ENCODE data around the gene TBC1D20. TPM values are rescaled to one million over a fixed set of nuclear protein-coding genes. Genes with fewer than 3 reads are reported as not detected.

TBC1D20 gene
- total RNA-seq, 1 experiment from 2014 or later, result 35.8 TPM

DNA sequence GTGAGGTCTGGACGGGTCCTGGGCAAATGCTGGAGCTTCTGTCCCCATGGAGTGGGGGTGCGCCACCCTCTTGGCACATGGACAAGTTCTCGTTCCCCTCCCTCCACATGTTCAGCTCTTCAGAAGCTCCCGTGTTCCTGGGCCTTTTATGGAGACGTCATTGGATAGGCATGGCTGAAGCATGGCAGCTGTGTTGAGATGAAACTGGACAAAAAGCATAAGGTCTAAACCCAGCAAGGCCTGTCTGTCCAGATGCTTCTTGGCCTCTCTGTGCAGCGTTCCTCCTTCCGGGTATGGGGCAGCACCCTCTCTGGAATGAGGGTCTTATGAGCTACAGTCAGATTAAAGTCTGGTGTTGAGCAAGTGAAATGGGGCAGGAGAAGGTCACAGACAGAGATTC is 26.8 kb downstream of the TBC1D20 start:
- no peaks in the 10 kb centered on the region for H3K27me3 ChIP-seq (replicated peaks; ENCODE audit: control insufficient read depth, insufficient read depth, low read length)
- CTCF ChIA-PET, result no interaction called here
- H3K9me3 Mint-ChIP-seq (ENCODE audit: unreplicated experiment), result no peaks in the 10 kb centered on the region
- H3K27me3 Mint-ChIP-seq (ENCODE audit: insufficient read depth, unreplicated experiment), result no peaks in the 10 kb centered on the region
- POLR2A ChIA-PET, result interaction anchor here (0.6 kb wide), 1 partner anchor 9 kb away, joined by 3 read pairs; no protein-coding TSS in a partner anchor
- peaks cover 9% of the 10 kb centered on the region; the same call in 1 of the 2 replicates for H3K36me3 ChIP-seq (ENCODE audit: control insufficient read depth, insufficient read depth, low read length)
- H3K27ac Mint-ChIP-seq (ENCODE audit: unreplicated experiment), result peak overlapping the region; percentile 18
- H3K4me3 Mint-ChIP-seq (ENCODE audit: unreplicated experiment), result no peak overlapping the region
- TF ChIP-seq, protein P1, sequence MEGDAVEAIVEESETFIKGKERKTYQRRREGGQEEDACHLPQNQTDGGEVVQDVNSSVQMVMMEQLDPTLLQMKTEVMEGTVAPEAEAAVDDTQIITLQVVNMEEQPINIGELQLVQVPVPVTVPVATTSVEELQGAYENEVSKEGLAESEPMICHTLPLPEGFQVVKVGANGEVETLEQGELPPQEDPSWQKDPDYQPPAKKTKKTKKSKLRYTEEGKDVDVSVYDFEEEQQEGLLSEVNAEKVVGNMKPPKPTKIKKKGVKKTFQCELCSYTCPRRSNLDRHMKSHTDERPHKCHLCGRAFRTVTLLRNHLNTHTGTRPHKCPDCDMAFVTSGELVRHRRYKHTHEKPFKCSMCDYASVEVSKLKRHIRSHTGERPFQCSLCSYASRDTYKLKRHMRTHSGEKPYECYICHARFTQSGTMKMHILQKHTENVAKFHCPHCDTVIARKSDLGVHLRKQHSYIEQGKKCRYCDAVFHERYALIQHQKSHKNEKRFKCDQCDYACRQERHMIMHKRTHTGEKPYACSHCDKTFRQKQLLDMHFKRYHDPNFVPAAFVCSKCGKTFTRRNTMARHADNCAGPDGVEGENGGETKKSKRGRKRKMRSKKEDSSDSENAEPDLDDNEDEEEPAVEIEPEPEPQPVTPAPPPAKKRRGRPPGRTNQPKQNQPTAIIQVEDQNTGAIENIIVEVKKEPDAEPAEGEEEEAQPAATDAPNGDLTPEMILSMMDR (IDR thresholded peaks at IDR 0.05; ENCODE audit: insufficient read depth in 1 of 2, low read depth in 1 of 2, low read length in 1 of 2, severe bottlenecking in 1 of 2, unreplicated experiment in 1 of 2), result no peak
- no peak overlapping the region for H3K4me3 ChIP-seq (ENCODE audit: low read depth, low read length)
- H3K4me1 ChIP-seq, result no peaks in the 10 kb centered on the region
- H3K9me3 ChIP-seq, result no peaks in the 10 kb centered on the region
- no peaks in the 10 kb centered on the region for H3K4me1 Mint-ChIP-seq (ENCODE audit: low read depth, unreplicated experiment)
- intact Hi-C loops (cut with micrococcal nuclease; ENCODE audit: unreplicated experiment), result no loop called here
- no TSS peak for BruUV-seq (replicated peaks)
- H3K36me3 Mint-ChIP-seq (ENCODE audit: insufficient read depth, unreplicated experiment), result peaks cover 85% of the 10 kb centered on the region
- DNase-seq, result no peak

DNA sequence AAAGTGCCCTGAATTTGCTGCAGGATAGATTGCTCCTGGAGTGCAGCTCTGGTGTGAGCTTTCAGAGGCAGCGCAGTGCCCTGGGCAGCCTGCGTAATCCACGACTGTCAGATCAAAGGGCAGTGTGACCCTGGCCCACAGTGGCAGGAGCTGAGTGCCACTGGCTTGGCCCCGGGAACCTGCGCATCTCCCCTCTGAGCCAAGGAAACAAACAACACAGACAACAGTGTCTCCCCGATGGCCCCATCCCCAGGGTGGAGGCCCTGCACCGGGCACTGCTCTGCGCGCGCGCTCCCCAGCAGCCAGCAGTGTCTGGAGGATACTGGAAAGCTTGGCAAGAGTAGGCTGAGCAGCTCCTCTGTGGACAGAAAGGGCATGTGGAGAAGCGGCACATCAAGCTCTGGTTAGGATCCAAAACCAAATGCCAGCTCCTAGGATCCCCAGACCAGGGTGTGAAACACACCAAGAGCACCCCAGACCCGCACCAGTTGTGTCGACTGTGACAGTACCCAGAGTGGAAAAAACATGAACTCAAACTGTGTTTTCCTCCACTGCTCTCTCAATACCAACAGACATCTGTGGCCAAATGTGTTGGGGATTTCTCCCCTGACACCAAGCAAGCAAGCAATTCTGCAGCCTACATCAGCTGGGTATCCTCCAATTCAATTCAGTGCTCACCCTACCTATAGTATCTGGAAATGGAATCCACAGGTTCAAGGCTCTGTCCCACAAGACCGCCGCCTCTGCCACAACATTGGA is 27.5 kb downstream of the TBC1D20 start:
- no peak for DNase-seq
- intact Hi-C loops (cut with micrococcal nuclease; ENCODE audit: unreplicated experiment), result no loop called here
- Mint-ChIP-seq H3K4me3 (ENCODE audit: unreplicated experiment) (no peak overlapping the region), H3K27ac (ENCODE audit: unreplicated experiment) (peak overlapping the region; percentile 18), H3K27me3 (ENCODE audit: insufficient read depth, unreplicated experiment) (no peaks in the 10 kb centered on the region), H3K4me1 (ENCODE audit: low read depth, unreplicated experiment) (no peaks in the 10 kb centered on the region), H3K9me3 (ENCODE audit: unreplicated experiment) (no peaks in the 10 kb centered on the region), H3K36me3 (ENCODE audit: insufficient read depth, unreplicated experiment) (peaks cover 82% of the 10 kb centered on the region)
- POLR2A ChIA-PET, result interaction anchor here (0.6 kb wide), 1 partner anchor 8 kb away, joined by 3 read pairs; no protein-coding TSS in a partner anchor
- H3K4me3 ChIP-seq (ENCODE audit: low read depth, low read length), result no peak overlapping the region
- TF ChIP-seq, protein P1 (IDR thresholded peaks at IDR 0.05; ENCODE audit: insufficient read depth in 1 of 2, low read depth in 1 of 2, low read length in 1 of 2, severe bottlenecking in 1 of 2, unreplicated experiment in 1 of 2), result no peak
- H3K36me3 ChIP-seq (ENCODE audit: control insufficient read depth, insufficient read depth, low read length), result peaks cover 8% of the 10 kb centered on the region; the same call in 1 of the 2 replicates
- no peaks in the 10 kb centered on the region for H3K4me1 ChIP-seq
- H3K9me3 ChIP-seq, result no peaks in the 10 kb centered on the region
- BruUV-seq (replicated peaks), result no TSS peak
- CTCF ChIA-PET, result no interaction called here
- H3K27me3 ChIP-seq (replicated peaks; ENCODE audit: control insufficient read depth, insufficient read depth, low read length), result no peaks in the 10 kb centered on the region

DNA sequence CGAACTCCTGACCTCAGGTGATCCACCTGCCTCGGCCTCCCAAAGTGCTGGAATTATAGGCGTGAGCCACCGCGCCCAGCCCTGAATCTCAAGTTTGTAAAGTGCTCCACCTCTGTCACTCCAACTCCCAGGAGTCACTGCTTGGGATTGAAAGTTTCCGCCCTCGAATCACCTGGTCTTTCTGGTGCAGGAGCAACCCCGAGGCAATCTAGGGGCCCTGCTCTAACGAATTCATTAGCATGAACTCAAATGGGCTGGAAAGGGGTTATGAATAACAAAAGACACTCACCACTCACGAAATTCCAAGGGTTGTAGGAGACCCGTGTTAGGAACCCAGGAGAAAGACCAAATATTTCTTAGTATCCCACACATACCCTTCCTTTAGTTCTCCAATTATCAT is 28.1 kb downstream of the TBC1D20 start:
- Histone ChIP-seq H3K4me1 (no peaks in the 10 kb centered on the region), H3K27me3 (replicated peaks; ENCODE audit: control insufficient read depth, insufficient read depth, low read length) (no peaks in the 10 kb centered on the region), H3K4me3 (ENCODE audit: low read depth, low read length) (no peak overlapping the region), H3K36me3 (ENCODE audit: control insufficient read depth, insufficient read depth, low read length) (peaks cover 6% of the 10 kb centered on the region; the same call in 1 of the 2 replicates), H3K9me3 (no peaks in the 10 kb centered on the region)
- H3K36me3 Mint-ChIP-seq (ENCODE audit: insufficient read depth, unreplicated experiment), result peaks cover 82% of the 10 kb centered on the region
- ChIA-PET CTCF (no interaction called here), POLR2A (no interaction called here)
- DNase-seq, result no peak
- TF ChIP-seq, protein P1 (IDR thresholded peaks at IDR 0.05; ENCODE audit: insufficient read depth in 1 of 2, low read depth in 1 of 2, low read length in 1 of 2, severe bottlenecking in 1 of 2, unreplicated experiment in 1 of 2), result no peak
- H3K4me3 Mint-ChIP-seq (ENCODE audit: unreplicated experiment), result no peak overlapping the region
- intact Hi-C loops (cut with micrococcal nuclease; ENCODE audit: unreplicated experiment), result no loop called here
- peak overlapping the region; percentile 18 for H3K27ac Mint-ChIP-seq (ENCODE audit: unreplicated experiment)
- H3K27me3 Mint-ChIP-seq (ENCODE audit: insufficient read depth, unreplicated experiment), result no peaks in the 10 kb centered on the region
- H3K4me1 Mint-ChIP-seq (ENCODE audit: low read depth, unreplicated experiment), result no peaks in the 10 kb centered on the region
- H3K9me3 Mint-ChIP-seq (ENCODE audit: unreplicated experiment), result no peaks in the 10 kb centered on the region
- no TSS peak for BruUV-seq (replicated peaks)

Measured in Caco-2 (cell line).